Inflammatory macrophage (primary cell): ENCODE results near the gene SMPD2.

ENCODE experiments used
- DNase-seq, 2 donors: peaks; one replicate each; pipeline ENCODE4 v3.0.0-alpha.2; 2020 to 2022

Gene SMPD2

DNA sequence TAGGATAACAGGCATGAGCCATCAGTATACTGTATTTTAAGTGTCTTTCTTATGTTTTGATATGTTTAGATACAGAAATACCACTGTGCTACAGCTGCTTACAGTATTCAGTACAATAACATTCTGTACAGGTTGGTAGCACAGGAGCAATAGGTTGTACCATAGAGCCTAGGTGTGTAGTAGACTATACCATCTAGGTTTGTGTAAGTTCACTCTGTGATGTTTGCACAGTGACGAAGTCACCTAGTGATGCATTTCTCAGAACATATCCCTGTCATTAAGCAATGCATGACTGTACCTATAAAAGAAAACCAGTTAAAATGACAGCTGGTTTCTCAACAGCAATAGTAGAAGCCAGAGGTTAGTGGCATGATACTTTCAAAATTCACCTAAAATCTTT, 45.5 kb downstream of the SMPD2 start:
- DNase-seq: no peak

DNA sequence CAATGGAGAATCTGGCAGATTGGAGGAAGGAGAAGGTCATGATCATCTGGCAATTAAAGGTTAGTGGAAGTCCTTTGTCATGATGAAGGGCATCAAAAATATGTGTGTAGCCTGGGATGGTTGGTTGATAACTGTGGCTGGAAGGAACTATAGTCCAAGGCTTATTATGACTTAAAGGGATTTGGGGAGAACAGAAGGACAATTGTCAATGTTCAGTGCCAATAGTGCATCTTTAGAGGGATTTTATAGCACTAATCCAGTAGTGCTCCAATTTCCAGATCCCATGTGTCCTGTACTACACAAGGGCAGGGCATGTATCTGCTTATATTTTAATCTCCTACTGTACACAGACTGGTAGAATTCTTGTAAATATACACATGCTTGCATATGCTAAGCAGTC, 47.5 kb downstream of the SMPD2 start:
- DNase-seq: no peak

DNA sequence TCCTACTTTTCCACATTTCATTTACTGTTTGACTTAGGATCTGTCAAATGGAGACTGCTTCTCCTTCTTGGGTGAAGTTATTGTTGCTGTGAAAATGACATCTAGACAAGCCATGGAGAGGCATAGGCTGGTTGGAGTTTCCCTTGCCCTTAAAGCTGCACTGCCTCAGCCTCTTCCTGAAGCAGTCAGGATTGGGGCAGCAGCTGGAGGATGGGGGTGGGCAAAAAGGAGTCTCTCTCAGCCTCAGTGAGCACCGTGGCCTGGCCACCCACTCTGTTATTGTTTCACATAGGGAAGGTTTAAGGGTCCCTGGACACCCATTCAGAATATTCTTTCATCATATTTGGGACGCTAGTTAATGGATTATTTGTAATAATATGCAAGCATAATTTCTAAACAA, 50.2 kb downstream of the SMPD2 start:
- DNase-seq: no peak

DNA sequence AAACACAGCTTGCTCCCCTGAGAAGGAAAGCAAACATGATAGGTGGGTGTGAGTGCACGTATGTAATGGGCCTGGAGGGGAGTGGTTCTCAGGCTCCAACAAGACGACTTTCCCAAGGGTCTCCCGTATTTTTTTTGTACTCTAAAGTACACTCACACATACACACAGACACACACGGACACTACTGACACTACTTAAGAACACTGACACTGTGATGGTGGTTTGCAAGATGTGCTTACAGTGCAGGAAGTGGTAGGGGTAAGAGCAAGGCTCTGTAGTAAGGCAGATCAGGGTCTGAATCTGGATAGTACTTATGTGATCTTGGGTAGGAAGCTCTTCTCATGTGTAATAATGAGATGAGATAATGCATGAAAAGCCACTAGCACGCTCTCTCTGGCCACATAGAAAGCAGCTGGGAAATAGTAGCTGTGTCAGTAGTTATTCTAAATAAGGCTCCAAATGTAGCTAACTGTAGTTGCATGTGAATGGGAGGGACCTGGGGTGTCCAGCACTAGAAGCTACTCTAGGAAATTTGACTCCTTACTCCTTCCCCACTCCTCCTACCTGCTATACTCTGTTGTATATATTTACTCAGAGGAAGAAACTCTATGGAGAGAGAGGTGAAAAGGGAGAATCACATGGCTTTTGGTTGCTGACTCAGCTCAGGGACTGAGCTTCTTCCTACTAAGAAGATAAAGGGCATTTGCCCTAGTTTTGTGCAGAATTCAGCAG, 50.8 kb downstream of the SMPD2 start:
- DNase-seq: no peak
